GM19099 (cell line): Measurements from ENCODE around the gene ACY1.

Experiments
- POLR2A ChIP-seq: IDR thresholded peaks from 3 replicates; pipeline ENCODE4 v1.6.1; 2011; ENCODE audit warnings: low read depth; ENCODE audit not compliant: insufficient read length; ENCODE audit errors: extremely low read depth

The ACY1 gene

DNA sequence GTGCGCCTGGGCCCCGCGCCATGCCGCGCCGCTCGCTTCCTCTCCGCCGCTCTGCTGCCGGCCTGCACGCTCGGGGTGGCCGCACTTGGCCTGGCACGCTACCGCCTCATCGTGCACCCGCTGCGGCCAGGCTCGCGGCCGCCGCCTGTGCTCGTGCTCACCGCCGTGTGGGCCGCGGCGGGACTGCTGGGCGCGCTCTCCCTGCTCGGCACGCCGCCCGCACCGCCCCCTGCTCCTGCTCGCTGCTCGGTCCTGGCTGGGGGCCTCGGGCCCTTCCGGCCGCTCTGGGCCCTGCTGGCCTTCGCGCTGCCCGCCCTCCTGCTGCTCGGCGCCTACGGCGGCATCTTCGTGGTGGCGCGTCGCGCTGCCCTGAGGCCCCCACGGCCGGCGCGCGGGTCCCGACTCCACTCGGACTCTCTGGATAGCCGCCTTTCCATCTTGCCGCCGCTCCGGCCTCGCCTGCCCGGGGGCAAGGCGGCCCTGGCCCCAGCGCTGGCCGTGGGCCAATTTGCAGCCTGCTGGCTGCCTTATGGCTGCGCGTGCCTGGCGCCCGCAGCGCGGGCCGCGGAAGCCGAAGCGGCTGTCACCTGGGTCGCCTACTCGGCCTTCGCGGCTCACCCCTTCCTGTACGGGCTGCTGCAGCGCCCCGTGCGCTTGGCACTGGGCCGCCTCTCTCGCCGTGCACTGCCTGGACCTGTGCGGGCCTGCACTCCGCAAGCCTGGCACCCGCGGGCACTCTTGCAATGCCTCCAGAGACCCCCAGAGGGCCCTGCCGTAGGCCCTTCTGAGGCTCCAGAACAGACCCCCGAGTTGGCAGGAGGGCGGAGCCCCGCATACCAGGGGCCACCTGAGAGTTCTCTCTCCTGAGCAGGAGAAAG, 27.2 kb upstream of the ACY1 start:
- TF ChIP-seq POLR2A, result no peak

DNA sequence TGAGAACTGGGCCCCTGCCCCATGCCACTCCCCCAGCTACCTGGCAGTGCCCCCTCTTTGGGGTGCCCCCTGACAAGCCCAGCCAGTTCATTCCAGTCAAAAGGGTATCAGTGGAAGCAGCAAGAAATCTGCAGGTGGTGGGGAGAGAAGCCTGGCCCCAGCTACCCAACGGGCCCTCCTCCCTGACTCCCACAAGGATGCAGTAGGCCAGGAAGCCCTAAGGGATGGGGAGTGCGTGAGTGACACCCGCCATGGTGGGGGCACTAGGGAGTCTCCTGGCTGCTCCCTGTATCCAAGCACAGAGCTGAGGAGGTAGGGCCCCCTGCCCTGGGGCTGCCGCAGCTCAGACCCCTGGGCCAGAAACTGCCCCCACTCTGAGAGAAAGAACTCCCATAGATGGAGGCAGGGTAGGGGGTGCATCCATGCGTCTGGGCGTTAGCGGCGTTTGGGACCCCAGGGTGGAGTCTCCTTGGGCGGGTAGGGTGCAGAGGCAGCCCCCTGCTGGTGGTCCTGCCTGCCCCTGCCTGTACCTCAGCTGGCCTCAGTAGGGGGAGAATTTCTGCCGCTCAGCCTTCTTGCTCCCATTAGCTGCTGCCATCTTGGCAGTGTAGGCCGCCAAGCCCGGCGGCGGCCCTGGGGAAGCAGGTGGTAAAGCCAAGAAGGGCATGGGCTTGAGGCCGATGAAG, 25.7 kb upstream of the ACY1 start:
- TF ChIP-seq POLR2A, result no peak

DNA sequence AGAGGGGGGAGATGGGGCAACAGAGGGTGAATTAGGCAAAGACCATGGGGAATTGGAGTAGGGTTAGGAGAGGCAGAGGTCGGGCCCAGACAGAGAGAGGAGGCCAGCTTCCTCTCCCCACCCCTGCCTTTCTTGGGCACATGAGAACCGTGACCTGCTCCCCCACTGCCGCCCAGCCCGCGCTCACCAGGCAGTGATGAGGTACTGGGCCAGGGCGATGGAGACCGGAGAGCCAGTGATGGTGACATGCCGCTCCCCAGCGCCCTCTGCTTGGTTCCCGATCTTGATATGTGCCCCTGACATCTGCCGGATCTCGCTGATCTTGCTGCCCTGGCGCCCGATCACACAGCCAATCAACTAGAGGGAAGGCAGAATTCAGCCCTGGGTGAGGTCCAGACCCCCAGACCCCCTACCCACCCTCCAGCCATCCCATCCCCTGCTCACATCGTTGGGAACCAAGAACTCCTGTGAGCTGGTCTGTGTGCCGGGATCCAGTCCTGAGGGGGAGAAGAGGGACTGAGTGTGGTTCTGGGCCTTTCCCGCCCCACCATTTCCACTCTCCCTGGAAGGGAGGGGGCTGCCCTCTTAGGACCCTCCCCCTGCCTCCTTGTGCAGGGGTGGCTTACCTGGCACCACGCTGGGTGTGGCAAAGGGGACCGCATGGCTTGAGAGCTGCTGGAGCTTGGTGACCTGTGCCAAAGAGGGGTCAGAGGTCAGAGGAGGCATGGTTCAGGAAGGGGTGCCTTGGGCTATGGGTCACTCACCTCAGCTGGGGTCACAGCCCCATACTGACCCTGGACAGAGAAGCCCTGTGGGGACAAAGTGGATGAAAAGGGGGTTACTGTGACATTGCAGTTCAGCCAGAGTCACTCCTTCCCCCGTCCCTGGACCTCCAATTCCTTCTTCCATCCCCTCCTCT, 24.5 kb upstream of the ACY1 start:
- TF ChIP-seq POLR2A, result no peak

DNA sequence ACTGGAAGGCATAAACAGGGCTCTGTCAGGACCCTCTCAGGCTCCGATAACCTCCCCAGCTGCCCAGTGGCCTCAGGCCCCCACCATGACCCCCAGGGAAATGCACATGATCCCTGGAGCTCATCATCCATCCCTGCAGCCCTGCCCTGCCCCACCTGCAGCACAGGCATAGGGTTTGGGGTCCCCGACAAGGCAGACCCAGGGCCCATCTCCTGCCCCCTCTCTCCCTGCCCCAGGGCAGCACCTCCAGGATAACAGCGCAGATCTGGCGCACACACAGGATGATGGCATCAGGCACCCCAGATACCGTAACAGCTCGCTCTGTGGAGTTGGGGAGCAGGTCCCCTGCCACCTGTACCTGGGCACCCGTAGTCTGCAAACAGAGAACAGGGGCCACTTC, 23.7 kb upstream of the ACY1 start:
- TF ChIP-seq POLR2A, result no peak

DNA sequence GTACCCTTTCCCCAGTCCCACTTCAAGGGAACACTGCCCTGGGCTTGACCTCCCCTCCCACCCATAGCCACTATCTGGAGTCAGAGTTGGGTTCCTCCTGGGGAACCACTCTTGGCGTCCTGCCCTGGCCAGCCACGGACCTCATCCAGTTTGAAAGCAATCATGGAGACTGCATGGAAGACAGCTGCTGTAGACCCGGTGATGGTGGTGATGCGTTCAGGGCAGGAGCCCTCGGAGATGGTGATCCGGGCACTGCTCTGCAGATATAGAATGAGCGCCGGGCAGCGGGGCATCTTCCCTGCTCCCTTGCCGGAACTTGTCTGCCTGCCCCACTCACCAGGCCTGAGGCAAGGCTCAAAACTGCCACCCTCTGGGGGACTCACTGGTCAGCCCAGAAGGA, 22.9 kb upstream of the ACY1 start:
- no peak for TF ChIP-seq POLR2A

DNA sequence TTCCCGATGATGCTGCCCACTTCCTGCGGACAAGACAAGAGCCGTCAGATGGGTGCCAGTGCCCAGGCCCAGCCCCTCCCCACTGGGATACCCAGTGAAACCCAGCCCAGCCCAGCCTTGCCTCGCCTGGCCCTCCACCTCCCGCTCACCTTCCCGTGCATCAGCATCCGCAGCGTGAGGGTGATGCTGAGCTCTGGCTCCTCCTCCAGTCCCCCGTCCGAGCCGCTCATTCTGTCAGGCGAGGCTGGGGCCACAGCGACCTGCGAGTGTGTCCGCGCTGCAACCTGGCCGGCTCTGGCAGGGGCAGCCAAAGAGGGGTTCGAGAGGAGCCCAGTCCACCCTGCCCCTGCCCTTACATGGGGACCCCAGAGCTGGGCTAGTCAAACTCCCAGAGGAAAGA, 22.3 kb upstream of the ACY1 start:
- no peak for TF ChIP-seq POLR2A

DNA sequence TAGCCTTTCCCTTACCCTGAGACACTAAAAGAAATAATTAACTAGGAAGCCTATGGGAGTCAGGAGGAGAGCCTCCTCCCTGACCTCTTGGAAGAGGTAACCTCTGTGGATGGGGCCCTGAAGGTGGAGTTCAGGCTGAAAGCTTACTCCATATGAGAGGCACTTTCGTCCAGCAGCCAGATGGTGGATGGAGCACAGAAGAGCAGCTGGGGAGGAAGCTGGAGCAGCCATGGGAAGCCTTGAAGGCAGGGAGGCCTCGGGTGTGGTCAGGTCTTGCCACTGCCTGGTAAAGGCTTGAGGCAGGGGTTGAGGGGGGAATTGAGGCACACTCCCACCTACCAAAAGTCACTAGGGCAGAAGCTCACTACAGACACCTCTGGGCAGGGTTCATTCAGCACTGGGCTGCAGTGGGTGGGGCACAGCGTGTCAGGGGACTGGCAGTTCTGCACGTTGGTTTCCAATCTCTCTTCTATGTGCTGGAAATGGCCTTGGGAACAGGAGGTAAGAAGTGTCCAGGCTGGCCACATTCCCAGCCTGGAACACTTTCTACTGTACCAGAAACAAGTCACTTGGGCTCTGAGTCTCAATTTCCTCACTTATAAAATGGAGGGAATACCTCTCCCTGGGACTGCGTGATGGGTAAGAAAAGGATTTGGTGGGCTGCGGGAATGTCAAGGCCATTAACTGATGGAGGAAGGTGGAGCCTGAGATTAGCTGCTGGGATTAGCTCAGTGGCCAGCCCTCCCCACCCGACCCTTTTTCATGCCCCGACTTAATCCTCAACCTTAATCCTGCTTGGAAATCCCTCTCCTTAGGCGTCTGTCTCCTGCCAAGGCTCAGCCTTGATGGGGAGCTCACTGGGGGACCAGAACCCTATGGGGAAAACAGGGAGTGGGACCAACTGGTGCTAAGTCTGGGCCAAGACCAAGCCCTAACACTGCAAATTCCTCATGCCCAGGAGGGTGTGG, 21.4 kb upstream of the ACY1 start:
- TF ChIP-seq POLR2A, result no peak

DNA sequence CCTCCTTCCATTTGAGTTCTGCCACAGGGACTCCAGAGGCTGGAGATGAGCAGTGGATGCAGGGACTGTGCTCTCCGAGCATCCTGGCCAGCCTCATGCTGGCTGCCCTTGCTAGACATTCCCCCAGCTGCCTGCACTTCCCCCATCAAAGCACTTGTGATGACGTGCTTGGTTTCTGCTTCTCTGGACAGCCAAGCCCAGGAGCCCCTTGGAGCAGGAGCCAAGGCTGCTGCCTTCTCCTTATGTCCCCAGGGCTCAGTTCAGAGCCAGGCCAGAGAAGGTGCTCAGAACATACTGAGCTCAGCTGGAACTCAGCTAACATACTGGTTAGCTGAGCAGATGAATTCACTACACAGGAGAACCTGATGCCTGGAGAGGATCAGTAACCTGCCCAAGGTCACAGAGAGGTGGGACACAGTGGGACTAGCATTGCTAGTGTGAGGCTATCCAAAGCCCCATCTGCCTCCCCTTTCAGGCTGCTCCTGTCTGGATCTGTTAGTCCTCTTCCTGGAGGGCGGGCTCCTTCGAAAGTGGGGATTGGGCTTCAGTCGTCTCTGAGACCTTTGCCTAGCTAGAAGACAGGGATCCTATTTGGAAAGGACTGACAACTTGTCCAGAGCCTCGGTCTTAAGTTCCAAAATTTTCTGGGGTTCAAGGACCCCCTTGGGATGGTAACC, 20.3 kb upstream of the ACY1 start:
- no peak for TF ChIP-seq POLR2A

DNA sequence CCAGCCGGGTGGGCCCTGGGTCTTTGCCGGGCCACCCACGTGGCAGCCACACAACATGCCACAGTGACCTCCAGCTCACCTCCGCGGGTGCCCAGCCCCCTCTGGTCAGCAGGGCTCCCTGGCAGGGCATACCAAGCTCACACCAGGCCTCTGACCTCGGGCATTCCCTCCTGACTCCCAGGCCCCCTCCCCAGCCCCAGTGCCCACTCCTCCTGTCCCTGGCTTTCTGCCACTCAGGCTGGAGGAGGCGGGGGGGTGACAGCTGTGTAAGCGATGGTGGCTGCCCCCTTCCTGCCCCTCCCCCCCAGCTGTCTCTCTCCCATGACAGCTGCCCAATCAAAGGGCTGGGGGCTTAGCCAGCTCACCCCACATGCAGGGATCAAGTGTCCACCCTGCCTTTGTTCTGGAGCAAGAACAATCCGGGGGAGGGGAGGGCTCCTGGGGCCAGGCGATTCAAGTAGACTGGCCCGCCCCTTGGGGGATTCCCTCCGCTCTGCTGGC, 19.3 kb upstream of the ACY1 start:
- no peak for TF ChIP-seq POLR2A

DNA sequence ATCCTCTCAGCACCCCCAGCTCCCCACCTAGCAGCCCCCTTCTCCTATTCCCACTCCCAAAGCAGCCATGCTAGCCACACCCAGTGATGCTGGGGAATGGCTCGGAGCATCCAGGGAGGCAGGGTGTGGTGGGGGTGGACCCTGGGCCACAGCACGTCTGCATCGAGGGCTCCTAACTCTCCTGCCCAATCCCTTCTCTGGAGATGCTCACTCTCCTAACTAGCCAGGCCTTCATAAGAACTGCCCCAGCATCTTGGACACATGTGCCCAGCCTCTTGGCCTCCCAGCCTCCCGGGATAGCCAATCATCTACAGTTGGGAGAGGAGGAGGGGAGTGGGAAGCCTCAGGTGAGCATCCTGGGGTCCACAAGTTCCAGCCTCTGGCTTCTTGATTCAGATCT, 18.8 kb upstream of the ACY1 start:
- no peak for TF ChIP-seq POLR2A

DNA sequence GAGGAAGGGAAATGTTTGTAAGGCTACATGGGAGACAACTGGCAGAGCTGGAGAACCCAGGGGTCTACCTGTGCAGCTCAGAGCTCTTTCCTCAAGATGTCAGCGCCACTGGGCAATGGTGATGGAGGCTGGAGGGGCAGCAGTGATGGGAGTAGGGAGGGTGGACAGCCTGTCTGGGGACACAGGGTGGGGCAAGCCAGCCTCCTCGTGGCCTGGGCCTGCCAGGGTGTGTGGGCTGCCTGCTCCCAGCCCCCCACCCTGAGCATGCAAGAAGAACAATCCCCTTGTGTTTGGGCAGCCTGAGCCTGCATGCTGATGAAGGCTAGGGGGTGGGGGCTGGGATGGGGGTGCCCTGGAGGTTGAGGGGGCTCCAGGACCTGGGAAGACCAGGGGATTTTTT, 17.3 kb upstream of the ACY1 start:
- TF ChIP-seq POLR2A, result no peak

DNA sequence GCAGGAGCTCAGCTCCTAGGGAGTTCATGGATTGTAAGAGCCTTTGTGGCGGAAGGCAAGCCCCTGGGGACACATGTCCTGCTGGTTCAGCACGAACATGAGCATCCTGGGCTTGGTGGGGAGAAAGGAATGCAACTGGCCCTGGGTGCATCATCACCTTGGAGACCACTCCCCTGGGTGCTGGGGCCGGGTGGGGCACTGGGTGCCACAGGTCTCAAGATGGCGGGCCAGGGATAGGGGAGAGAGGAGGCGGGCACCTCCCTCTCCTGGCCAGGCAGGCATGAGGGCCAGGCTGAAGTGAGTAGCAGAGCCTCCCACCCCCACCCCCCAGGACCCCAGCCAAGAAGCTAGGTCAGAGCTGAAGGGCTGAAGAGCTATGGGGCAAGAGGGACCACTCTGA, 16.8 kb upstream of the ACY1 start:
- TF ChIP-seq POLR2A, result no peak

DNA sequence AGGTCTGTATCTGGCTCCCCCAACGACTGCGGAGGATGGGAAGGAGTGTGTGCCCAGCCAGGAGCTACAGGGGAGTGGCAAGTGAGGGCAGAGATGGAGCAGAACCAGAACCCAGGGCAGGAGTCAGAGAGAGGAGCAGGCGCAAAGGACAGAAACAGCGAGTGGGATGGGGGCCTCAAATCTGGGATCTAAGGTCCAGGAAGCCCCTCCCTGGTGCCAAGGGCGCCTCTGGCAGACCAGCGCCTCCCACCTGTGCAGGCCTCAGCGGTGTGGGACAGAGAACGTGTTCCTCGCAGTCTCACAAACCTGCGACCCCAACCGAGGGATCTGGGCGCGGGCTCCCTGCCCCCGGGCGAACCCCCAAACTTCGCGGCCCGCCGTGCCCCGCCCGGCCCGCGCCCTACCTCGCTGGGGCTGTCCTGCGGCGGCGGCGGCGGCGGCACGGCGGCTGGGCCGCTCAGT, 16.4 kb upstream of the ACY1 start:
- no peak for TF ChIP-seq POLR2A
